Bronchial epithelial cell (primary cell): Measurements from ENCODE around the gene ADAMTS1. TPM values are rescaled to one million over a fixed set of nuclear protein-coding genes. Genes with fewer than 3 reads are reported as not detected.

Source experiments
- DNase-seq: peaks from one replicate; pipeline ENCODE4 v3.0.0-alpha.2; 2010; ENCODE audit warnings: low read depth
- FAIRE-seq: peaks from 2 replicates; lab custom pipeline; 2011; peaks lifted over from hg19 to GRCh38; lab: Jason Lieb, UNC
- H3K27me3 ChIP-seq: 2 replicates; pipeline ENCODE4 v1.5.1; 2011; ENCODE audit warnings: low read length; ENCODE audit not compliant: control insufficient read depth, insufficient read depth
- H3K36me3 ChIP-seq: 2 replicates; pipeline ENCODE4 v1.5.1; 2011; ENCODE audit warnings: low read length; ENCODE audit not compliant: control insufficient read depth, insufficient read depth
- H3K4me3 ChIP-seq: 2 replicates; pipeline ENCODE4 v1.5.1; 2011; ENCODE audit warnings: mild to moderate bottlenecking, low read depth, low read length, control low read depth
- CTCF ChIP-seq: IDR thresholded peaks from 2 replicates; pipeline ENCODE4 v1.5.1; 2011; ENCODE audit warnings: mild to moderate bottlenecking, moderate library complexity, low read length, control low read depth, inconsistent platforms; ENCODE audit not compliant: insufficient read depth, severe bottlenecking
- total RNA-seq: library from RNA; depleted of rRNA; stranded (reverse); fragments of >200 nt; gene quantifications from 2 replicates; pipeline ENCODE4 v1.2.1, GENCODE V29; 2014

The ADAMTS1 gene
- total RNA-seq, 1 donor from 2014 or later = 124 TPM

GRCh38 chr21:26832546-26832945, 12.7 kb downstream of the ADAMTS1 start:
- no peaks in the 10 kb centered on the region for H3K27me3 ChIP-seq
- DNase-seq (no peak), FAIRE-seq (no peak)
- no peak for TF ChIP-seq CTCF
- no peaks in the 10 kb centered on the region for H3K36me3 ChIP-seq
- H3K4me3 ChIP-seq = no peak overlapping the region

DNA sequence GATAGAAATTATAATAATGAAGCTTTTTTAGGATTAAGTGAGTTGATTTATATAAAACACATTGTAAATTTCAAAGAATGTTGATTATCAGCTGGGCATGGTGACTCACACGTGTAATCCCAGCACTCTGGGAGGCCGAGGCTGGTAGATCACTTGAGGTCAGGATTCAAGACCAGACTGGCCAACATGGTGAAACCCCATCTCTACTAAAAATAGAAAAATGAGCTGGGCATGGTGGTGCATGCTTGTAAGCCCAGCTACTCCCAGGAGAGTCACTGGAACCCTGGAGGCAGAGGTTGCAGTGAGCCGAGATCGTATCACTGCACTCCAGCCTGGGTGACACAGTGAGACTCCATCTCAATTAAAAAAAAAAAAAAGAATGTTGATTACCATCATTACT, 18.4 kb downstream of the ADAMTS1 start:
- Histone ChIP-seq H3K36me3 (no peaks in the 10 kb centered on the region), H3K27me3 (no peaks in the 10 kb centered on the region), H3K4me3 (no peak overlapping the region)
- FAIRE-seq = no peak
- TF ChIP-seq CTCF = no peak
- DNase-seq = peak; percentile 90

DNA sequence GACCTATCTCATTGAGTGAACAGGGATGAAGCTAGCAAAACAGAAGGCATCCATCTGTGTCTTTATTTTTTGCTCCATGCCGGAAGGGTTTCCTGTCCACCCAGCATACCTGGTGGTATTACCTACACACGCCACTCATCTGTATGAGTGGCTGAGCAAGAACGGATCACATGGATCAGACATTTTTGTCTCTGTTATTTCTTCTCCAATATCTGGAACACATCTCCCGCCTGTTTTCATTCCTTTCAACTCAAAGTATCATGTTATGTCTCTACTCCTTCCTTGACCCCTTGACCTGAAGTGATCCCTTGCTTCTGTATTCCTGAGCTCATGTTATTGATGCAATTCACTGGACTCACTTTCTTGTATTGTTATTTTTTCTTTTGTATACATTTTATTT, 24.7 kb downstream of the ADAMTS1 start:
- Histone ChIP-seq H3K36me3 (no peaks in the 10 kb centered on the region), H3K27me3 (no peaks in the 10 kb centered on the region), H3K4me3 (no peak overlapping the region)
- no peak for DNase-seq
- no peak for FAIRE-seq
- no peak for TF ChIP-seq CTCF

DNA sequence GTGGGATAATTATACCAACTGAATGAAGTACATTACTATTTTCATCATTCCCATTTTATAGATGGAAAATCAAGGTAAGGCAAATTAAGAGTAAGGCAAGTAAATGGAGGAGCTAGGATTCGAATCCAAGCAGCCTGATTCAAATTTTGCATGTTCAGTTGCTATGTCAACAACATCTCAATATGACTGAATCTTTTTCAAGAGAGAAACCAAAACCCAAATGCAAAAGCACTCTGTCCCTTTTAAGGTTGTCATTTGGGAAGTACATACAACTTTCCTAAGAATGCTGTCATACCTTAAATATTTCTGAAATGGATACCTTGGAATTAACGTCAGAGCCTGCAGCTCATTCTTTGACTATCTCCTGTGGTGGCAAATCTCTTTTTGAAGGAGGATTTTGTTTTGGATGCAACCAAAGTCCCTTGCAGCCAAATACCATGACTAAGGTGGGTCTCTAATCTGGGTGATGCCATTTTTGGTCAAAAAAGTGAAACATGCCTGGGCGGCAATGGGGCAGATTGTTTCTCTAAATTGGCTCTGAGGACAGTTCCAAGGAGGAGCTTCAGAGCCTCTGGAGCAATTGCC, 25.4 kb downstream of the ADAMTS1 start:
- no peaks in the 10 kb centered on the region for H3K36me3 ChIP-seq
- H3K4me3 ChIP-seq = no peak overlapping the region
- H3K27me3 ChIP-seq = no peaks in the 10 kb centered on the region
- FAIRE-seq (no peak), DNase-seq (peak; percentile 26)
- TF ChIP-seq CTCF = no peak

DNA sequence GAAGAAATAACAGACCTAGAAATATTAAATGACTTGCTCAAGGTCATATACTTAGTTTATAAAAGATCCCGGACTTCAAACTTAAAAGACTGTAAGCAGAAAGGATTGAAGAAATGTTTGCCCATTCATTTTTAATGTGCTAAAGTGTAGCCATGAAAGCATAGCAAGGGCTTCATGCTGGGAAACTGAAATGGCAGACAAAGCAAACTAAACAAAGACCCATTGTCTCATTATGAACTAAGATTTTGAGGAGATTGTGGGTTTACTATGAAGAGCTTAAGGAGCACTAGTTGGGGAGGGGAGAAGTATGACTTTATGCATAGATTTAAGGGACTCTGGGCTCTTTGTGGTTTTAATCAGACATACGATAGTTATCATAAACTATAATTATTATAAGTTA, 26.3 kb downstream of the ADAMTS1 start:
- H3K36me3 ChIP-seq = no peaks in the 10 kb centered on the region
- DNase-seq = no peak
- no peak for FAIRE-seq
- no peak overlapping the region for H3K4me3 ChIP-seq
- H3K27me3 ChIP-seq = no peaks in the 10 kb centered on the region
- no peak for TF ChIP-seq CTCF

DNA sequence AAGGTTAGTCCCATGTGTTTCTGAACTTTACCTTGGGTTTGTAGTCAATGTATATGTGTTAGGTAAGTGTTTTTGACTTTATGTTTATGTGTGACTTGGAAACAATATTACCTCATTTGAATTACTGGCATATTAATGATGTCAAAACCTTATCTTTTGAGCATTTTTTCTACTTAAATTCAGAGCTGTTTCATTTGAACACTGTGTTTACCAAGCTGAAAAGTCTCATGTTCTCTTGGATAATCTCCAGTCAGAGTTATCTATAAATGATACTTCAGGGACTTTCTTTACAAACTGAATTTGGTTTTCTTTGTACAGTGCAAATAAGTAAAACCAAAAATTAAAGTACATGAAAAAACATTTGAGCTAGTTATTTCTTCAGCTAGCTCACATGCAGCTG, 30.0 kb downstream of the ADAMTS1 start:
- no peaks in the 10 kb centered on the region for H3K36me3 ChIP-seq
- FAIRE-seq (no peak), DNase-seq (no peak)
- no peak for TF ChIP-seq CTCF
- no peak overlapping the region for H3K4me3 ChIP-seq
- H3K27me3 ChIP-seq = no peaks in the 10 kb centered on the region
